SK-N-SH treated with all-trans-retinoic acid at 6 μM for 48 hours (cell line): ENCODE data around the gene PRC1.

ENCODE experiments used
- TOX ChIP-seq: fragments of 250-450 bp; sonication (Bioruptor Pico); IDR thresholded peaks from 2 replicates; pipeline ENCODE4 v1.8.0; 2021; ENCODE audit warnings: mild to moderate bottlenecking, moderate library complexity, borderline replicate concordance
- TF ChIP-seq, protein P1 (sequence below): fragments of 250-450 bp; sonication (Bioruptor Pico); IDR thresholded peaks from 2 replicates; pipeline ENCODE4 v1.5.1; 2021; ENCODE audit warnings: mild to moderate bottlenecking, moderate library complexity
- TF ChIP-seq, protein P2 (sequence below): fragments of 250-450 bp; sonication (Bioruptor Pico); IDR thresholded peaks from 2 replicates; pipeline ENCODE4 v1.8.0; 2021; ENCODE audit warnings: low read depth, mild to moderate bottlenecking, moderate library complexity, borderline replicate concordance

DNA sequence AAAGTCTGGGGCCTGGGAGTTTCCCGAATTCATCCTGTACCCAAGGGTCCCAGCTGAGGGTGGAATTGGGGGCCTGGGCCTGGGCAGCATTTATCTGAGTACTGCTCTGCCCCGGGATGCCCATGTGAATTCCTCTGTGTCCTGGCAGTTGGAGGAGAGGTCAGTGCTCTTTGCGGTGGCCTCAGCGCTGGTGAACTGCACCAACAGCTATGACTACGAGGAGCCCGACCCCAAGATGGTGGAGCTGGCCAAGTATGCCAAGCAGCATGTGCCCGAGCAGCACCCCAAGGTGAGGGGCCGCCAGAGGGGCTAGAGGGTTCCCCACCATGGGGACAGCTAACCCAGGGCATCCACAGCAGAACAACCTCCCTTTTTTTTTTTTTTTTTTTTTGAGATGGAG, 45.8 kb downstream of the PRC1 start:
- TF ChIP-seq TOX (CRISPR knock-in tag): no peak
- TF ChIP-seq, protein P1, sequence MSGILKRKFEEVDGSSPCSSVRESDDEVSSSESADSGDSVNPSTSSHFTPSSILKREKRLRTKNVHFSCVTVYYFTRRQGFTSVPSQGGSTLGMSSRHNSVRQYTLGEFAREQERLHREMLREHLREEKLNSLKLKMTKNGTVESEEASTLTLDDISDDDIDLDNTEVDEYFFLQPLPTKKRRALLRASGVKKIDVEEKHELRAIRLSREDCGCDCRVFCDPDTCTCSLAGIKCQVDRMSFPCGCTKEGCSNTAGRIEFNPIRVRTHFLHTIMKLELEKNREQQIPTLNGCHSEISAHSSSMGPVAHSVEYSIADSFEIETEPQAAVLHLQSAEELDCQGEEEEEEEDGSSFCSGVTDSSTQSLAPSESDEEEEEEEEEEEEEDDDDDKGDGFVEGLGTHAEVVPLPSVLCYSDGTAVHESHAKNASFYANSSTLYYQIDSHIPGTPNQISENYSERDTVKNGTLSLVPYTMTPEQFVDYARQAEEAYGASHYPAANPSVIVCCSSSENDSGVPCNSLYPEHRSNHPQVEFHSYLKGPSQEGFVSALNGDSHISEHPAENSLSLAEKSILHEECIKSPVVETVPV (CRISPR knock-in tag): no peak
- TF ChIP-seq, protein P2, sequence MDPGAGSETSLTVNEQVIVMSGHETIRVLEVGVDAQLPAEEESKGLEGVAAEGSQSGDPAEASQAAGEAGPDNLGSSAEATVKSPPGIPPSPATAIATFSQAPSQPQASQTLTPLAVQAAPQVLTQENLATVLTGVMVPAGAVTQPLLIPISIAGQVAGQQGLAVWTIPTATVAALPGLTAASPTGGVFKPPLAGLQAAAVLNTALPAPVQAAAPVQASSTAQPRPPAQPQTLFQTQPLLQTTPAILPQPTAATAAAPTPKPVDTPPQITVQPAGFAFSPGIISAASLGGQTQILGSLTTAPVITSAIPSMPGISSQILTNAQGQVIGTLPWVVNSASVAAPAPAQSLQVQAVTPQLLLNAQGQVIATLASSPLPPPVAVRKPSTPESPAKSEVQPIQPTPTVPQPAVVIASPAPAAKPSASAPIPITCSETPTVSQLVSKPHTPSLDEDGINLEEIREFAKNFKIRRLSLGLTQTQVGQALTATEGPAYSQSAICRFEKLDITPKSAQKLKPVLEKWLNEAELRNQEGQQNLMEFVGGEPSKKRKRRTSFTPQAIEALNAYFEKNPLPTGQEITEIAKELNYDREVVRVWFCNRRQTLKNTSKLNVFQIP (CRISPR knock-in tag): no peak
